Measurements from ENCODE around the gene SLC7A9. TPM values are rescaled to one million over a fixed set of nuclear protein-coding genes. Genes with fewer than 3 reads are reported as not detected.

Gene SLC7A9
- total RNA-seq, 1 experiment from 2014 or later: 0.11 TPM

DNA sequence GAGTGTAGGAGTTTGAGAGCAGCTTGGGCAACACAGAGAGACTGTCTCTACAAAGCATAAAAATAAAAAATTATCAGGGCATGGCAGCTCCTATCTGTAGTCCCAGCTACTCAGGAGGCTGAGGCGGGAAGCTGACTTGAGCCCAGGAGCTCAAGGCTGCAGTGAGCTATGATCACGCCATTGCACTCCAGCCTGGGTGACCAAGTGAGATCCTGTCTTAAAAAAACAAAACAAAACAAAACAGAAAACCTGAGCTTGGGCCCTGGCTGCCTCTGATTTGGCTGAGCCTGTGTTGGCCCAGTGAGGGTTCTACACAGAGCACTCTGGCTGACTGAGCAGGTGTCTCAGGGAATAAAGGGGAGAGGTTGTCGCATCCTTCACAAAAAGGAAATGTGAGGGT lies 8.0 kb downstream of the SLC7A9 start:
- Mint-ChIP-seq H3K4me1 (no peaks in the 10 kb centered on the region), H3K27ac (no peak overlapping the region), H3K27me3 (ENCODE audit: low read depth) (no peaks in the 10 kb centered on the region), H3K36me3 (no peaks in the 10 kb centered on the region), H3K4me3 (no peak overlapping the region), H3K9me3 (no peaks in the 10 kb centered on the region)
- DNase-seq (ENCODE audit: low spot score) (no peak), ATAC-seq (no peak)
- ChIA-PET CTCF (no interaction called here), POLR2A (no interaction called here)
- TF ChIP-seq SOX15 (CRISPR knock-in tag; IDR thresholded peaks at IDR 0.05) (no peak), PRRX2 (CRISPR knock-in tag; IDR thresholded peaks at IDR 0.05) (no peak)
- TF ChIP-seq, protein P1, sequence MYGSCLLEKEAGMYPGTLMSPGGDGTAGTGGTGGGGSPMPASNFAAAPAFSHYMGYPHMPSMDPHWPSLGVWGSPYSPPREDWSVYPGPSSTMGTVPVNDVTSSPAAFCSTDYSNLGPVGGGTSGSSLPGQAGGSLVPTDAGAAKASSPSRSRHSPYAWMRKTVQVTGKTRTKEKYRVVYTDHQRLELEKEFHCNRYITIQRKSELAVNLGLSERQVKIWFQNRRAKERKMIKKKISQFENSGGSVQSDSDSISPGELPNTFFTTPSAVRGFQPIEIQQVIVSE (CRISPR knock-in tag; IDR thresholded peaks at IDR 0.05; ENCODE audit: borderline replicate concordance): no peak

DNA sequence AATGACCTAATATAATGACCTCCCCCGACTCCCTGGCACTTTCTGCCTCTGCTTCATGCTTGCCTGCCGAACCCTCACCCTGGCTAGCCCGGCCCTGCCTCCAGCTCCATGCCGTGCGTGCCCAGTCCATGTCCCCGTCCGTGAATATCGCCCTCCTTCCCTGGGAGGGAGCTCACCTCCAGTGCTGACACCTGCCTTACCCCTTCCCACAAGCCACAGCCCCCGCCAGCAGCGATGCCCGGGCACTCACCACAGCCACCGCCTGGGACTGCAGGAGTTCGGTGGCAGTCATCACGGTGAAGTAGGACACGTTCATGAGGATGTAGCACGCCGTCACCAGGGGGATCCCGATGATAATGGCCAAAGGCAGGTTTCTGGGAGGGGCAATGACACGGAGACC lies 10.0 kb downstream of the SLC7A9 start:
- no peaks in the 10 kb centered on the region for H3K27me3 Mint-ChIP-seq (ENCODE audit: low read depth)
- H3K4me1 Mint-ChIP-seq: no peaks in the 10 kb centered on the region
- no peak overlapping the region for H3K27ac Mint-ChIP-seq
- CTCF ChIA-PET: no interaction called here
- H3K9me3 Mint-ChIP-seq: no peaks in the 10 kb centered on the region
- ATAC-seq (no peak), DNase-seq (ENCODE audit: low spot score) (no peak)
- no peaks in the 10 kb centered on the region for H3K36me3 Mint-ChIP-seq
- H3K4me3 Mint-ChIP-seq: no peak overlapping the region
- POLR2A ChIA-PET: no interaction called here
- TF ChIP-seq TEAD1 (CRISPR knock-in tag; IDR thresholded peaks at IDR 0.05): no peak
- no peak for TF ChIP-seq TCF7 (CRISPR knock-in tag; IDR thresholded peaks at IDR 0.05; ENCODE audit: low read depth)
- TF ChIP-seq KAT7 (CRISPR knock-in tag; IDR thresholded peaks at IDR 0.05; ENCODE audit: borderline replicate concordance): no peak
- no peak for TF ChIP-seq NR1H2 (CRISPR knock-in tag; IDR thresholded peaks at IDR 0.05)
- no peak for TF ChIP-seq SP1 (CRISPR knock-in tag; conservative IDR thresholded peaks at IDR 0.05)
- TF ChIP-seq, protein P2, sequence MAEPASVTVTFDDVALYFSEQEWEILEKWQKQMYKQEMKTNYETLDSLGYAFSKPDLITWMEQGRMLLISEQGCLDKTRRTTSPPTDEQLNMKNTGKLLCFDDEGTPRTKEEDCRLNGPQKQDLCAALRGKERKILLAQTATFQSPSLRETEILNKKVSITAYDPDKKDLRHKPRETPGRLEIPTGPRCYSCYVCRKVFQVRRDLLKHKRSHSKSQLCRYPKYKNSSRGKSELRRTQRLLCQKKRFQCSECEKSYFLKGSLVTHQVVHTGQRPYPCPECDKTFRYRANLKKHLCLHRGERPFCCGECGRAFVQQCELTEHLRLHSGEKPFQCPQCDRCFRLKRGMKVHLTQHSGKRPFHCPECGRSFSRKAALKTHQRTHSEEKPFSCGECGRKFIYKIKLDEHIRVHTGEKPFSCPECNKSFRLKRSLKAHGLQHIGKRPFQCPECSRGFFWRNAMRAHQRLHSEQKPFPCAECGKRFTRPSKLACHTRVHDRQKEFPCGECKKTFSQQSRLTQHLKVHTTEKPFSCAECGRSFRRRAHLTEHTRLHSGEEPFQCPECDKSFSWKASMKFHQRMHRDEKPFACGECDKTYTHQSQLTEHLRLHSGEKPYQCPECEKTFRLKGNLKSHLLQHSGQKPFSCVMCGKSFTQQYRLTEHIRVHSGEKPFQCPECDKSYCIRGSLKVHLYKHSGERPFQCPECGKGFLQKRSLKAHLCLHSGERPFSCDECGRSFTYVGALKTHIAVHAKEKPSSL (CRISPR knock-in tag; conservative IDR thresholded peaks at IDR 0.05): no peak
- no peak for TF ChIP-seq SMAD3 (CRISPR knock-in tag; IDR thresholded peaks at IDR 0.05; ENCODE audit: borderline replicate concordance)
- TF ChIP-seq ZNF263 (CRISPR knock-in tag; IDR thresholded peaks at IDR 0.05; ENCODE audit: low read depth): no peak
- TF ChIP-seq FOXJ3 (CRISPR knock-in tag; IDR thresholded peaks at IDR 0.05; ENCODE audit: borderline replicate concordance): no peak
- TF ChIP-seq, protein P3, sequence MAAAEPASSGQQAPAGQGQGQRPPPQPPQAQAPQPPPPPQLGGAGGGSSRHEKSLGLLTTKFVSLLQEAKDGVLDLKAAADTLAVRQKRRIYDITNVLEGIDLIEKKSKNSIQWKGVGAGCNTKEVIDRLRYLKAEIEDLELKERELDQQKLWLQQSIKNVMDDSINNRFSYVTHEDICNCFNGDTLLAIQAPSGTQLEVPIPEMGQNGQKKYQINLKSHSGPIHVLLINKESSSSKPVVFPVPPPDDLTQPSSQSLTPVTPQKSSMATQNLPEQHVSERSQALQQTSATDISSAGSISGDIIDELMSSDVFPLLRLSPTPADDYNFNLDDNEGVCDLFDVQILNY (CRISPR knock-in tag; IDR thresholded peaks at IDR 0.05): no peak
- TF ChIP-seq SOX15 (CRISPR knock-in tag; IDR thresholded peaks at IDR 0.05): no peak
- TF ChIP-seq, protein P4, sequence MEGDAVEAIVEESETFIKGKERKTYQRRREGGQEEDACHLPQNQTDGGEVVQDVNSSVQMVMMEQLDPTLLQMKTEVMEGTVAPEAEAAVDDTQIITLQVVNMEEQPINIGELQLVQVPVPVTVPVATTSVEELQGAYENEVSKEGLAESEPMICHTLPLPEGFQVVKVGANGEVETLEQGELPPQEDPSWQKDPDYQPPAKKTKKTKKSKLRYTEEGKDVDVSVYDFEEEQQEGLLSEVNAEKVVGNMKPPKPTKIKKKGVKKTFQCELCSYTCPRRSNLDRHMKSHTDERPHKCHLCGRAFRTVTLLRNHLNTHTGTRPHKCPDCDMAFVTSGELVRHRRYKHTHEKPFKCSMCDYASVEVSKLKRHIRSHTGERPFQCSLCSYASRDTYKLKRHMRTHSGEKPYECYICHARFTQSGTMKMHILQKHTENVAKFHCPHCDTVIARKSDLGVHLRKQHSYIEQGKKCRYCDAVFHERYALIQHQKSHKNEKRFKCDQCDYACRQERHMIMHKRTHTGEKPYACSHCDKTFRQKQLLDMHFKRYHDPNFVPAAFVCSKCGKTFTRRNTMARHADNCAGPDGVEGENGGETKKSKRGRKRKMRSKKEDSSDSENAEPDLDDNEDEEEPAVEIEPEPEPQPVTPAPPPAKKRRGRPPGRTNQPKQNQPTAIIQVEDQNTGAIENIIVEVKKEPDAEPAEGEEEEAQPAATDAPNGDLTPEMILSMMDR (IDR thresholded peaks at IDR 0.05): no peak
- no peak for TF ChIP-seq OVOL2 (CRISPR knock-in tag; IDR thresholded peaks at IDR 0.05; ENCODE audit: borderline replicate concordance)
- TF ChIP-seq, protein P5, sequence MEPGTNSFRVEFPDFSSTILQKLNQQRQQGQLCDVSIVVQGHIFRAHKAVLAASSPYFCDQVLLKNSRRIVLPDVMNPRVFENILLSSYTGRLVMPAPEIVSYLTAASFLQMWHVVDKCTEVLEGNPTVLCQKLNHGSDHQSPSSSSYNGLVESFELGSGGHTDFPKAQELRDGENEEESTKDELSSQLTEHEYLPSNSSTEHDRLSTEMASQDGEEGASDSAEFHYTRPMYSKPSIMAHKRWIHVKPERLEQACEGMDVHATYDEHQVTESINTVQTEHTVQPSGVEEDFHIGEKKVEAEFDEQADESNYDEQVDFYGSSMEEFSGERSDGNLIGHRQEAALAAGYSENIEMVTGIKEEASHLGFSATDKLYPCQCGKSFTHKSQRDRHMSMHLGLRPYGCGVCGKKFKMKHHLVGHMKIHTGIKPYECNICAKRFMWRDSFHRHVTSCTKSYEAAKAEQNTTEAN (CRISPR knock-in tag; IDR thresholded peaks at IDR 0.05): no peak
- TF ChIP-seq, protein P6, sequence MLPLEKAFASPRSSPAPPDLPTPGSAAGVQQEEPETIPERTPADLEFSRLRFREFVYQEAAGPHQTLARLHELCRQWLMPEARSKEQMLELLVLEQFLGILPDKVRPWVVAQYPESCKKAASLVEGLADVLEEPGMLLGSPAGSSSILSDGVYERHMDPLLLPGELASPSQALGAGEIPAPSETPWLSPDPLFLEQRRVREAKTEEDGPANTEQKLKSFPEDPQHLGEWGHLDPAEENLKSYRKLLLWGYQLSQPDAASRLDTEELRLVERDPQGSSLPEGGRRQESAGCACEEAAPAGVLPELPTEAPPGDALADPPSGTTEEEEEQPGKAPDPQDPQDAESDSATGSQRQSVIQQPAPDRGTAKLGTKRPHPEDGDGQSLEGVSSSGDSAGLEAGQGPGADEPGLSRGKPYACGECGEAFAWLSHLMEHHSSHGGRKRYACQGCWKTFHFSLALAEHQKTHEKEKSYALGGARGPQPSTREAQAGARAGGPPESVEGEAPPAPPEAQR (CRISPR knock-in tag; IDR thresholded peaks at IDR 0.05): no peak
- TF ChIP-seq, protein P7, sequence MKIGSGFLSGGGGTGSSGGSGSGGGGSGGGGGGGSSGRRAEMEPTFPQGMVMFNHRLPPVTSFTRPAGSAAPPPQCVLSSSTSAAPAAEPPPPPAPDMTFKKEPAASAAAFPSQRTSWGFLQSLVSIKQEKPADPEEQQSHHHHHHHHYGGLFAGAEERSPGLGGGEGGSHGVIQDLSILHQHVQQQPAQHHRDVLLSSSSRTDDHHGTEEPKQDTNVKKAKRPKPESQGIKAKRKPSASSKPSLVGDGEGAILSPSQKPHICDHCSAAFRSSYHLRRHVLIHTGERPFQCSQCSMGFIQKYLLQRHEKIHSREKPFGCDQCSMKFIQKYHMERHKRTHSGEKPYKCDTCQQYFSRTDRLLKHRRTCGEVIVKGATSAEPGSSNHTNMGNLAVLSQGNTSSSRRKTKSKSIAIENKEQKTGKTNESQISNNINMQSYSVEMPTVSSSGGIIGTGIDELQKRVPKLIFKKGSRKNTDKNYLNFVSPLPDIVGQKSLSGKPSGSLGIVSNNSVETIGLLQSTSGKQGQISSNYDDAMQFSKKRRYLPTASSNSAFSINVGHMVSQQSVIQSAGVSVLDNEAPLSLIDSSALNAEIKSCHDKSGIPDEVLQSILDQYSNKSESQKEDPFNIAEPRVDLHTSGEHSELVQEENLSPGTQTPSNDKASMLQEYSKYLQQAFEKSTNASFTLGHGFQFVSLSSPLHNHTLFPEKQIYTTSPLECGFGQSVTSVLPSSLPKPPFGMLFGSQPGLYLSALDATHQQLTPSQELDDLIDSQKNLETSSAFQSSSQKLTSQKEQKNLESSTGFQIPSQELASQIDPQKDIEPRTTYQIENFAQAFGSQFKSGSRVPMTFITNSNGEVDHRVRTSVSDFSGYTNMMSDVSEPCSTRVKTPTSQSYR (CRISPR knock-in tag; IDR thresholded peaks at IDR 0.05): no peak
- no peak for TF ChIP-seq ZNF423 (CRISPR knock-in tag; IDR thresholded peaks at IDR 0.05)

Measured in WTC11 (cell line).